DOHH2 (cell line): Measurements from ENCODE around the gene UTS2B.

Experiments
- H3F3A ChIP-seq: fragments of 200-600 bp; sonication (generic), shearing (Covaris generic); 2 replicates; pipeline ENCODE4 v1.6.0; 2016; ENCODE audit warnings: antibody characterized with exemption, mild to moderate bottlenecking; ENCODE audit not compliant: control insufficient read depth, insufficient read depth
- H3K27ac ChIP-seq: fragments of 200-600 bp; sonication (generic); 2 replicates; pipeline ENCODE4 v1.5.1; 2014; ENCODE audit warnings: low read depth, mild to moderate bottlenecking, low read length, moderate library complexity
- H3K27me3 ChIP-seq: fragments of 200-600 bp; sonication (generic); 2 replicates; pipeline ENCODE4 v1.6.1; 2014; ENCODE audit warnings: mild to moderate bottlenecking, low read length, mixed read lengths; ENCODE audit not compliant: control insufficient read depth
- H3K36me3 ChIP-seq: fragments of 200-600 bp; sonication (generic); 2 replicates; pipeline ENCODE4 v1.6.1; 2014; ENCODE audit warnings: mild to moderate bottlenecking, low read length, moderate library complexity, mixed read lengths; ENCODE audit not compliant: control insufficient read depth
- H3K4me1 ChIP-seq: fragments of 200-600 bp; sonication (generic); 2 replicates; pipeline ENCODE4 v1.6.1; 2014; ENCODE audit warnings: mild to moderate bottlenecking, low read length, mixed read lengths; ENCODE audit not compliant: control insufficient read depth
- H3K4me2 ChIP-seq: fragments of 200-600 bp; sonication (generic); 2 replicates; pipeline ENCODE4 v1.6.0; 2014; ENCODE audit warnings: mild to moderate bottlenecking, low read length, moderate library complexity
- H3K4me3 ChIP-seq: fragments of 200-600 bp; sonication (generic); 2 replicates; pipeline ENCODE4 v1.5.1; 2014; ENCODE audit warnings: mild to moderate bottlenecking, low read length, mixed read lengths
- H3K79me2 ChIP-seq: fragments of 200-600 bp; sonication (generic); 2 replicates; pipeline ENCODE4 v1.6.1; 2014; ENCODE audit warnings: mild to moderate bottlenecking, low read length, mixed read lengths; ENCODE audit not compliant: control insufficient read depth
- H3K9me2 ChIP-seq: fragments of 200-600 bp; sonication (generic); replicated peaks from 2 replicates; pipeline ENCODE4 v1.6.1; 2014; ENCODE audit warnings: mild to moderate bottlenecking, low read length, mixed read lengths; ENCODE audit not compliant: control insufficient read depth
- H3K9me3 ChIP-seq: fragments of 200-600 bp; sonication (generic); 2 replicates; pipeline ENCODE4 v1.6.1; 2014; ENCODE audit warnings: antibody characterized with exemption, low read length, mixed read lengths; ENCODE audit not compliant: control insufficient read depth, insufficient read depth
- H4K20me1 ChIP-seq: fragments of 200-600 bp; sonication (generic); 2 replicates; pipeline ENCODE4 v1.6.0; 2014; ENCODE audit warnings: low read depth, mild to moderate bottlenecking, antibody characterized with exemption, low read length, moderate library complexity; ENCODE audit not compliant: control insufficient read depth, insufficient read depth
- CTCF ChIP-seq: fragments of 200-600 bp; sonication (generic); IDR thresholded peaks from one replicate; pipeline ENCODE4 v1.5.1; 2014; ENCODE audit warnings: antibody characterized with exemption, mild to moderate bottlenecking, low read depth, low read length; ENCODE audit not compliant: poor library complexity, severe bottlenecking
- EZH2phosphoT487 ChIP-seq: fragments of 200-600 bp; sonication (generic); IDR thresholded peaks from 2 replicates; pipeline ENCODE4 v1.6.1; 2017; ENCODE audit warnings: borderline replicate concordance, mild to moderate bottlenecking, antibody characterized with exemption, low read length, moderate library complexity, mixed read lengths

UTS2B gene

GRCh38 chr3:191378142-191378812 is 48.0 kb upstream of the UTS2B start:
- H3K9me2 ChIP-seq, result no peaks in the 10 kb centered on the region
- no peaks in the 10 kb centered on the region for H3F3A ChIP-seq
- no peaks in the 10 kb centered on the region for H3K79me2 ChIP-seq
- no peak overlapping the region for H3K4me3 ChIP-seq
- peaks cover 25% of the 10 kb centered on the region for H3K36me3 ChIP-seq
- no peak overlapping the region for H3K27ac ChIP-seq
- H3K27me3 ChIP-seq, result no peaks in the 10 kb centered on the region
- H3K4me1 ChIP-seq, result peaks cover 13% of the 10 kb centered on the region
- no peak for TF ChIP-seq CTCF
- no peak for TF ChIP-seq EZH2phosphoT487
- H4K20me1 ChIP-seq, result no peaks in the 10 kb centered on the region
- no peaks in the 10 kb centered on the region for H3K9me3 ChIP-seq
- H3K4me2 ChIP-seq, result no peak overlapping the region

GRCh38 chr3:191376516-191377141 is 46.3 kb upstream of the UTS2B start:
- Histone ChIP-seq H3K27ac (no peak overlapping the region), H4K20me1 (no peaks in the 10 kb centered on the region), H3K4me3 (no peak overlapping the region), H3K4me1 (peaks cover 7% of the 10 kb centered on the region), H3F3A (no peaks in the 10 kb centered on the region), H3K79me2 (no peaks in the 10 kb centered on the region), H3K36me3 (peaks cover 18% of the 10 kb centered on the region), H3K9me2 (no peaks in the 10 kb centered on the region), H3K4me2 (no peak overlapping the region), H3K27me3 (no peaks in the 10 kb centered on the region), H3K9me3 (no peaks in the 10 kb centered on the region)
- TF ChIP-seq EZH2phosphoT487 (no peak), CTCF (no peak)

- H3K4me2 ChIP-seq, result no peak overlapping the region
- H3K9me2 ChIP-seq, result no peaks in the 10 kb centered on the region
- no peaks in the 10 kb centered on the region for H3K9me3 ChIP-seq
These were observed 43.0 kb upstream of the UTS2B start for GRCh38 chr3:191373327-191373726.

More at GRCh38 chr3:191373327-191373726, 43.0 kb upstream of the UTS2B start:
- no peak for TF ChIP-seq EZH2phosphoT487
- TF ChIP-seq CTCF, result no peak
- Histone ChIP-seq H3K4me3 (no peak overlapping the region), H4K20me1 (no peaks in the 10 kb centered on the region), H3K4me1 (peaks cover 7% of the 10 kb centered on the region), H3K27ac (no peak overlapping the region), H3F3A (no peaks in the 10 kb centered on the region), H3K36me3 (peaks cover 24% of the 10 kb centered on the region), H3K79me2 (no peaks in the 10 kb centered on the region), H3K27me3 (no peaks in the 10 kb centered on the region)
